GM21576 (cell line): ENCODE measurements around the gene ZNF219.

ENCODE experiments used
- ATAC-seq: cut with Tn5 transposase; IDR thresholded peaks from one replicate; pipeline ENCODE4 v1.9.1; 2021; ENCODE audit warnings: mild to moderate bottlenecking, moderate library complexity; ENCODE audit not compliant: unreplicated experiment

Gene ZNF219

DNA sequence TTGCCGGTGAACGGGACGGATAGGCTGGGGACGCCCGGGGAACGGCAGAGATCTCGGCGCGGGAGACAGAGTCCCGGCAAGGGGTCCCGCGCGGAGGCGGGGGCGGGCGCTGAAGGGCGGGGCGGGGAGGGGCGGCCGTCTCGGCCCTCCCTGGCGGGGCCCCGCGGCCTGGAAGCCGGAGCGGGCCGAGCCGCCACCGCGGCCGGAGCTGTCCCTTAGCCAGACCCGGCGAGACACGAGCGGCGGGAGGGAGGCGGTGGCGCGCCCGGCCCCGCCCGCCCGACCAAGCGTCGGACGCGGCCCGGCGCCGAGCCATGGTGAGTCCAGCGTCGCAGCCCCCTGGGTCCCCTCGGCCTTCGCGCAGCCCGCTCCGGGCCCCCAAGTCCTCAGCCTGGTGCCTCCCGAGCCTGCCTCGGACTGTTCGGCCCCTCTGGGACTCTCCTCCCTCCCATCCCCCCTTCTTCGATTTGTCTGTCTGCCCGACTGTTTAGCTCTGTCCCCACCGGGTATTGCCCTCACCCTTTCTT is 28.3 kb downstream of the ZNF219 start, which contains the start of gene ARHGEF40:
TSS of gene ARHGEF40 (plus strand) at position 222 of the 527 bp plus-strand sequence. CDS start at position 315, 93 bp downstream.
- ATAC-seq = no peak

DNA sequence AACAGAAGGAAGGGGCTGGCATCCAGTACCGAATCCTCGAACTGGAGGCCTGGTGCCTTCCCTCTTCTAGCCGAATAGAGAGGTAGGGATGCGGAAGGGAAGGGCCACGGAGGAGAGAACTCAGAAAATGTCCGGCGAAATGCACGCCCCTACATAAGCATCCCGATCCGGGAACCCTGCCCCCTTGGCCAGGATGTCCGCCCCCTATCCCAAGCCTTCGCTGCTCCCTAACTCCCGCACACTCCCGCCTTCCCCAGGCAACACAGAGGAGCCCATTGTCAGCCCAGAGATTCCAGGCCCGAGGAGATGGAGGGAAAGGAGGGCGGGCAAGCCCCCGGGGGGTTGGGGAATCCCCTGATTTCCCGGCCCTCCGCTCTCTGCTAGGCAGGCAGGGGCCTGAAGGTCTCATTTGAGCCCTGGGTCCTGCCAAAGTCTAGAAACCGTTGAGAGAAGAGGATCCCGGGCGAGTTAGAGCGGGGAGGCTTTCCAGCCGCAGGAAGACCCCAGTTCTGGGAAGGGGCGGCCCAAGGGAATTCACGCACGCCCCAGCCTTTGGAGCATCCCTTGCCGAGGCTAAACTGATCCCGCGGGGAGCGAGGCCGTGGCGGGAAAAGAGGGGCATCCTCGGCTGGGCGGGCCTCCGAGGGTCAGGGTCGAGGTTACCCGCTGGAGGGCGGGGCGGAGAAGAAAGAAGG is 28.9 kb downstream of the ZNF219 start:
- ATAC-seq = no peak

GRCh38 chr14:21068521-21069387 is 29.7 kb downstream of the ZNF219 start:
- ATAC-seq = no peak

DNA sequence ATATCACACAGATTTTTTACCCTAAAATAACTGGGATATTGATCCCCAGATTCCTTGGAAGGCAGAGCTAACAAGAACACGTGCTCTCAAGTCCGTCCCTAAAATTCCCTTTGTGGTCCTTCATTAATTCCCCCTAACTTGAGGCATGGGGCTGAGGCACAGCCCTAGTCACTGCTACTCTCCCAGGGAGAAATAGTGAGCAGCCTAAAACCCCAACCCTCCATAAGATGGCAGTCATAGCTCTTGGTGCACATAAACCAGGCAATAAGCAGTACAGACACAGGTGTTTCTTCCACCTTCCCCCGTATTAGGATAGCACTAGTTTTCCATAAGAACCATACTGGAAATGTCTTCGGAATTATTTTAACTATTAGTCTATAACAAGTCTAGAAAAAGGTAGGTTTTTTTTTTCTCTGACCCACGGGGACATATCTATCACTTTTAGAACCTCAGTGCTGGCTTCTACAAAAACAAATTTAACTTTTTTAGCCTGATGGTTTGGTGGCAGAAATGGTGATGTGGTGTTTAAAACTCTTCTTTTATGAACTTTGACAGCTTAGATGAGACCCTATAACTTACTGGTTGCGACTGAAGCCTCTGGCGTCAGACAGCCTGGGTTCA is 31.5 kb downstream of the ZNF219 start:
- ATAC-seq = no peak

GRCh38 chr14:21063479-21063878 is 35.0 kb downstream of the ZNF219 start:
- no peak for ATAC-seq

GRCh38 chr14:21061347-21061668 is 37.1 kb downstream of the ZNF219 start:
- ATAC-seq = no peak

- ATAC-seq = no peak
These were observed 37.7 kb downstream of the ZNF219 start for GRCh38 chr14:21060614-21061346.

- no peak for ATAC-seq
These were observed 38.4 kb downstream of the ZNF219 start for GRCh38 chr14:21059842-21060613.

- no peak for ATAC-seq
These were observed 39.6 kb downstream of the ZNF219 start for GRCh38 chr14:21058903-21059302.

DNA sequence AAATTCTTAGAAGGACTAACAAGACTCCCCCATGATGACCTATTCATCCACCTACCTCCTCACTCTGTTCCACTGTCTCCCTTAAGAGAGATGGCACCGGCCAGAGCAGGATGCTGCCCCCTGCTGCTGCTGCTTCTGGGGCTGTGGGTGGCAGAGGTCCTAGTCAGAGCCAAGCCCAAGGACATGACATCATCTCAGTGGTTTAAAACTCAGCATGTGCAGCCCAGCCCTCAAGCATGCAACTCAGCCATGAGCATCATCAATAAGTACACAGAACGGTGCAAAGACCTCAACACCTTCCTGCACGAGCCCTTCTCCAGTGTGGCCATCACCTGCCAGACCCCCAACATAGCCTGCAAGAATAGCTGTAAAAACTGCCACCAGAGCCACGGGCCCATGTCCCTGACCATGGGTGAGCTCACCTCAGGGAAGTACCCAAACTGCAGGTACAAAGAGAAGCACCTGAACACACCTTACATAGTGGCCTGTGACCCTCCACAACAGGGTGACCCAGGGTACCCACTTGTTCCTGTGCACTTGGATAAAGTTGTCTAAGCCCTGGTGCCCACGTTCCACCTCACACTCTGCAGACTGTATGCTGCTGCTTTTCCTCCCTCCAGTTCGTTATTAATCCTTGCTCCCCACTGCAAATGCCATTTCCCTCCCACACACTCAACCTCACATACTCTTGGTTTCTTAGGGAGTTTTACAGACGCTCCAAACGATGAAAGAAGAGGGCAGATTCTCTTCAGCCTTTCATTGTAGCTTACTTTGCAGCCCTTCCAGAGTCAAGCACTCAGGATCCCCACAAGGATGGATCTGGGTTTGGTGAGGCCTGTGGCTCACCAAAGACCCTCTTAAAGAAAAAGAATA is 40.4 kb downstream of the ZNF219 start, which contains the start of gene RNASE8:
TSS of gene RNASE8 (plus strand) at position 20 of the 873 bp plus-strand sequence. CDS start at position 91, 71 bp downstream.
- no peak for ATAC-seq

DNA sequence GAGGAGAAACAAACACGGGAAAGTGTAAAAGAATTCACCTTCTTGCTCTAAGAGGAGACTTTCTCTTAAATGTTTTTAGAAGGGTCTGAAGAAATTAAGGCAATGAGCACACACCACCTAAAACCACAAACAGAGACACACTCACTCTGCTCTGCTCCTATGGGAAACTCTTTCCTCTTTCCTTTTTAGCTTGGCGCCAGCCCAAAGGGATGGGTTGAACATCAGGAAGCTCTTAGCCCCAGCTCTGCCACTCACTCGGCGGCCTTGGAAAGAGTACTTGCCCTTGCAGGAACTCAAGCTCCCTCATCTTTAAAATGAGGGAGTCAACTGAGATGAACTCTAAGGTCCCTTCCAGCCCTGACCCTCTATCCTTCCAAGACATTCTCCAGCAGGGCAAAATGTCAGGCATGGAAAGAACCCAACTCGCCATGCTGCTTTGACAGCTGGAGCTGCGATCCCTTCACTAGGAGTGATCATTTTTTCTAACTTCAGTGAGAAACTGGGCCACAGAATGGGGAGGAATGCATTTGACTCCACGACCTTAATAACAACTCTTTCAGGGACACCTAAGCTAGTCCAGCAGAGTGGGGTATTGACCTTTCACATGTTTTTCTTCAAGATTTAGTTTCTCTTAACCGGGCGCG is 41.8 kb downstream of the ZNF219 start:
- ATAC-seq = no peak

DNA sequence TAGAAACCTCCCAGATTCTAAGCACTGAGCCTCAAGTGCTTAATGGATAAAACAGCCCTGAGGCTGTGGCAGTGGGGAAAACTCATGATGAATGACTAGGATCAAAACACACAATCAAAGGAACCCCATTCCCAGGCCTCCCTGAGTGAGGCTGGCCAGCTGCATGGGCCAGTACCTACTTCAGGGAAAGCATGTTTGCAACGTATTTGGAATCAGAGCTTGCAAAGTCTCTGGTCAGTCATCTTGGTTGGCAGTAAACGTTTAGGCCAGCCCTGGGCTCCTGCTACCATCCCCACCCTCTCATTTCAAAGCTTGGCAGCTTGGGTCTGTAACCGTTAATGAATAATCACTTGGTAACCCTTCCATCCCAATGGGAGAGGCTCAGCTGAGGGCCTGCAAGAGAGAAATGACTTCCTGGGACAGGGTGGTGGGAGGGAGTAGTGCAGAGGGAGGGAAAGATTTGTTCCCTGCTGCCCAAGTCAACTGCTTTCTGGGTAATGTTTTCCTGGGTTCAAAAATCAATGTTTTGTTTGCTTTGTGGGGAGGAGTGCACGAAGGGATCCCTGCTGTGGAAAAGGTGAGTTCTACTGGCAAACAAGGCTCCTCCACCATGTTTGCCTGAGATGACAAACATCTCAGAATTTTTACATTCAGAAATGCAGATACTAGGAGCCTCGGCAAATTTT is 42.9 kb downstream of the ZNF219 start:
- ATAC-seq = no peak

DNA sequence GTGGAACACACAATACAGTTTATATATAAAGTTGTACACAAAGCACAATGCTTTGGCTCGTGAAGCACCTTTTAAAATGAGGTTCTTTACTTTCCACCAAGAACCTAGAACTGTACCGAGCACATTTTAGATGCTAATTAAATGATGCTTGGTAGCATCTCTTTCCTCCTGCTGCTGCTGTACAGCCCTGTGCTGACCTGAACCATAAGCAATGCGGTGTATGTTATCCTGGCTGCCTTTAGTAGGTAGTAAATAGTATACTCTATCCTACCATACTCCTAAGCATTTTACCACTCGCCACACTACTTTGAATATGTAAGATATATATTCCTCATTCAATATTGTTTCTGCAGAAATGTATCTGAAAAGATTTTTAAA is 43.7 kb downstream of the ZNF219 start:
- no peak for ATAC-seq

GRCh38 chr14:21054123-21054767 is 44.2 kb downstream of the ZNF219 start:
- no peak for ATAC-seq

- ATAC-seq = no peak
These were observed 45.0 kb downstream of the ZNF219 start for GRCh38 chr14:21053184-21054122.

DNA sequence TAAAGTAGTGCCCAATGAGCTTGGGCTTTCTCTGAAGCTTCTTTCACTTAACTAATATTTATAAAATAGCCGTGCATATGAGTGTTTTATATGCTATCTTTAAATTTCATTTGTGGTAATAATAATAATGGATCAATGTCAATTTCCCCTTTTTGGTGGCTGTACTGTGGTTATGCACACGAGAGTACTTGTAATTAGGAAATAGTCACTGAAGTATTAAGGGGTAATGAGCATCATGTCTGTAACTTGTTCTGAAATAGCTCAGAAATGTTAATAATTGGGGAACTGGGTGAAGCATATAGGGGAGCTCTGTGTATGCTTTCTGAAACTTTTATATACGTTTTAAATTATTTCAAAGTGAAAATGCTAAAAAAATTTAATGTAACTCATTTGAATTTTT is 47.9 kb downstream of the ZNF219 start:
- no peak for ATAC-seq
